ENCODE results near the gene SRSF1.
"Not testable (repeated sequence)": the region's sequence is repeated elsewhere in the genome, so short reads cannot be mapped to it uniquely, and the experiment has no call there.

Gene SRSF1

GRCh38 chr17:57959929-57960328 is 47.1 kb downstream of the SRSF1 start:
- no peak for DNase-seq (ENCODE audit: extremely low spot score)
- TF ChIP-seq TARDBP (IDR thresholded peaks at IDR 0.05) (no peak), BHLHE40 (IDR thresholded peaks at IDR 0.05; ENCODE audit: borderline replicate concordance) (no peak), SUZ12 (IDR thresholded peaks at IDR 0.05) (no peak), SP1 (IDR thresholded peaks at IDR 0.05) (no peak), HDGF (IDR thresholded peaks at IDR 0.05; ENCODE audit: borderline replicate concordance) (no peak)
- POLR2A ChIA-PET = interaction anchor here (0.9 to 1.1 kb wide), 3 partner anchors 9 to 47 kb away, joined by 3 to 4 read pairs (median 3); partner anchors contain the start of gene SRSF1
- CTCF ChIA-PET = interaction anchor here (0.6 to 1.0 kb wide), 2 partner anchors 40 to 99 kb away, joined by 3 read pairs; no protein-coding TSS in a partner anchor

- CTCF ChIA-PET = interaction anchor here (0.6 kb wide), 1 partner anchor 18 kb away, joined by 6 read pairs; no protein-coding TSS in a partner anchor
- POLR2A ChIA-PET; DNase-seq (ENCODE audit: extremely low spot score): not testable (repeated sequence)
Observed at GRCh38 chr17:57958391-57958790, 48.7 kb downstream of the SRSF1 start.

- DNase-seq (ENCODE audit: extremely low spot score) = no peak
- POLR2A ChIA-PET = no interaction called here
- CTCF ChIA-PET = interaction anchor here (0.6 kb wide), 2 partner anchors 14 to 18 kb away, joined by 6 read pairs; no protein-coding TSS in a partner anchor
- no peak for TF ChIP-seq SP1 (IDR thresholded peaks at IDR 0.05)
- TF ChIP-seq TARDBP (IDR thresholded peaks at IDR 0.05) = no peak
- TF ChIP-seq ELF4 (IDR thresholded peaks at IDR 0.05) = no peak
- no peak for TF ChIP-seq PKNOX1 (IDR thresholded peaks at IDR 0.05)
- TF ChIP-seq LEF1 (IDR thresholded peaks at IDR 0.05; ENCODE audit: borderline replicate concordance) = no peak
- no peak for TF ChIP-seq FOXM1 (IDR thresholded peaks at IDR 0.05; ENCODE audit: borderline replicate concordance)
- no peak for TF ChIP-seq FOXA1 (IDR thresholded peaks at IDR 0.05)
- TF ChIP-seq NFRKB (IDR thresholded peaks at IDR 0.05) = no peak
- TF ChIP-seq FOXK2 (IDR thresholded peaks at IDR 0.05) = no peak
- no peak for TF ChIP-seq CTBP1 (IDR thresholded peaks at IDR 0.05; ENCODE audit: borderline replicate concordance)
- TF ChIP-seq L3MBTL2 (conservative IDR thresholded peaks at IDR 0.05) = no peak
- TF ChIP-seq ZNF384 (IDR thresholded peaks at IDR 0.05) = no peak
- TF ChIP-seq HDGF (IDR thresholded peaks at IDR 0.05; ENCODE audit: borderline replicate concordance) = no peak
- TF ChIP-seq ARNT (IDR thresholded peaks at IDR 0.05) = no peak
- no peak for TF ChIP-seq SUZ12 (IDR thresholded peaks at IDR 0.05)
- TF ChIP-seq BHLHE40 (IDR thresholded peaks at IDR 0.05; ENCODE audit: borderline replicate concordance) = no peak
Observed at GRCh38 chr17:57957886-57958285, 49.2 kb downstream of the SRSF1 start.

GRCh38 chr17:57957120-57957850 is 49.8 kb downstream of the SRSF1 start:
- TF ChIP-seq HDGF (IDR thresholded peaks at IDR 0.05; ENCODE audit: borderline replicate concordance) (no peak), PKNOX1 (IDR thresholded peaks at IDR 0.05) (no peak), ELF4 (IDR thresholded peaks at IDR 0.05) (no peak), BHLHE40 (IDR thresholded peaks at IDR 0.05; ENCODE audit: borderline replicate concordance) (no peak), FOXK2 (IDR thresholded peaks at IDR 0.05) (no peak), L3MBTL2 (conservative IDR thresholded peaks at IDR 0.05) (no peak), ZNF384 (IDR thresholded peaks at IDR 0.05) (no peak), TARDBP (IDR thresholded peaks at IDR 0.05) (no peak), SUZ12 (IDR thresholded peaks at IDR 0.05) (no peak), LEF1 (IDR thresholded peaks at IDR 0.05; ENCODE audit: borderline replicate concordance) (no peak), NFRKB (IDR thresholded peaks at IDR 0.05) (no peak), FOXM1 (IDR thresholded peaks at IDR 0.05; ENCODE audit: borderline replicate concordance) (no peak), SP1 (IDR thresholded peaks at IDR 0.05) (no peak)
- ChIA-PET CTCF (interaction anchor here (0.6 to 1.2 kb wide), 2 partner anchors 14 to 99 kb away, joined by 3 to 6 read pairs; no protein-coding TSS in a partner anchor), POLR2A (interaction anchor here (1.1 kb wide), 2 partner anchors 29 to 49 kb away, joined by 3 to 7 read pairs; no protein-coding TSS in a partner anchor)

GRCh38 chr17:57956291-57957119 is 50.5 kb downstream of the SRSF1 start:
- no peak for DNase-seq (ENCODE audit: extremely low spot score)
- ChIA-PET POLR2A (interaction anchor here (0.7 to 3.0 kb wide), 9 partner anchors 17 to 58 kb away, joined by 3 to 24 read pairs (median 4); partner anchors contain the start of gene SRSF1), CTCF (interaction anchor here (0.6 to 1.4 kb wide), 7 partner anchors 17 to 98 kb away, joined by 3 to 4 read pairs (median 3); no protein-coding TSS in a partner anchor)
- TF ChIP-seq ARNT (IDR thresholded peaks at IDR 0.05) (no peak), ELF4 (IDR thresholded peaks at IDR 0.05) (no peak), PKNOX1 (IDR thresholded peaks at IDR 0.05) (no peak), LEF1 (IDR thresholded peaks at IDR 0.05; ENCODE audit: borderline replicate concordance) (no peak), FOXA1 (IDR thresholded peaks at IDR 0.05) (no peak), FOXM1 (IDR thresholded peaks at IDR 0.05; ENCODE audit: borderline replicate concordance) (no peak), SP1 (IDR thresholded peaks at IDR 0.05) (no peak), HDGF (IDR thresholded peaks at IDR 0.05; ENCODE audit: borderline replicate concordance) (no peak), ZNF384 (IDR thresholded peaks at IDR 0.05) (no peak), BHLHE40 (IDR thresholded peaks at IDR 0.05; ENCODE audit: borderline replicate concordance) (no peak)

More at GRCh38 chr17:57957120-57957850, 49.8 kb downstream of the SRSF1 start:
- no peak for DNase-seq (ENCODE audit: extremely low spot score)

Measured in HEK293T (cell line).